GM21786 (cell line): ENCODE results near the gene RPL41.
"Not testable (repeated sequence)": the region's sequence is repeated elsewhere in the genome, so short reads cannot be mapped to it uniquely, and the experiment has no call there.

Source experiments
- ATAC-seq: cut with Tn5 transposase; IDR thresholded peaks from one replicate; pipeline ENCODE4 v1.9.1; 2021; ENCODE audit not compliant: unreplicated experiment

Gene RPL41

DNA sequence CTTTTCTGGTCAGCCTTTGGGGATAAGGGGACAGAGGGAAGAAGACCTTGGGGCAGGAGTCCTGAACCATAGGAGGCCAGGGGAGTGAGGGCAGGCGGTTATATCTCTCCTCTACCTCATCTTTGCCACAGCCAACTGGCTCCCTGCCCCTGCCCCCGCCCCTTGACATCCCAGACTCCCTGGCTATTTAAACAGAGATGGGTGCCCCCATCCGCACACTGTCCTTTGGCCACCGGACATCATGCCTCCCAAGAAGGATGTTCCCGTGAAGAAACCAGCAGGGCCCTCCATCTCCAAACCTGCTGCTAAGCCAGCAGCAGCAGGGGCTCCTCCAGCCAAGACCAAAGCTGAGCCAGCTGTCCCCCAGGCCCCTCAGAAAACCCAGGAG, 37.2 kb downstream of the RPL41 start:
- no peak for ATAC-seq

DNA sequence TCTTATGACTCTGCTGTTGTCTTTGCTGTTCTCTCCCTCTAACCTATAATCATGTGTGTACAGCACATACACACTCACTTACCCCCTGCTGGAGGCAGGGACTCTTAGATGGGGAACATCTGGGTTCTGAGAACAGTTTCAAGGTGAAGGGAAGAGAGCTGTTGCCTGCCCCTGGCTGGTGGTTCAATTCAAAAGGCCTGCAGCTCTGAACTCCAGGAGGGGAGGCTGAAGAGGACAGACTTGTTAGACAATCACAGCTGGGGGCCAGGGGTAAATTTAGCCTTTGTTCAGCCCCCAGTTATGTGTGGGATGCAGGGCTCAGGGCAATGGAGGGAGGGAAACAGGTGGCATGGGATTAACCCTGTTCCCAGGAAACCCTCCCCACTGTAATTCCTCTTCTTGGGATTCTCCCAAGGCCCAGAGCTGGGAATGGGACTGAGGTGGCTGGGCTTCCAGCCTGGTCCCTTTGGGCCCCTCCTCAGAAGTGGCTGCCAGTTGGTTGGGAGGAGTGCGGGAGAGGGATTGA, 37.9 kb downstream of the RPL41 start:
- ATAC-seq: no peak

DNA sequence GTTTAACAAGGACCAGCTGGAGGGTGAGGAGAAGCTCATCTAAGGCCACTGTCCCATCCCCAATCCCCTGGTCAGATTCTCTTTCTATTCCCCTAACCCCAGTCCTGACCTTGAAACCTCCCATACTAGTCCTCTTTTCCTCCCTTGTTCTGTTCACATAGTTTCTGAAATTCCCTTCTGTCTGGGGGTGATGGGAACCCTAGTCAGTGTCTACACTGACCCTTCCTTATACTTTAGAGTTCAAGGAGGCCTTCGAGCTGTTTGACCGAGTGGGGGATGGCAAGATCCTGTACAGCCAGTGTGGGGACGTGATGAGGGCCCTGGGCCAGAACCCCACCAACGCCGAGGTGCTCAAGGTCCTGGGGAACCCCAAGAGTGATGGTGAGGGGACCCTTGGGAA, 38.4 kb downstream of the RPL41 start:
- no peak for ATAC-seq

DNA sequence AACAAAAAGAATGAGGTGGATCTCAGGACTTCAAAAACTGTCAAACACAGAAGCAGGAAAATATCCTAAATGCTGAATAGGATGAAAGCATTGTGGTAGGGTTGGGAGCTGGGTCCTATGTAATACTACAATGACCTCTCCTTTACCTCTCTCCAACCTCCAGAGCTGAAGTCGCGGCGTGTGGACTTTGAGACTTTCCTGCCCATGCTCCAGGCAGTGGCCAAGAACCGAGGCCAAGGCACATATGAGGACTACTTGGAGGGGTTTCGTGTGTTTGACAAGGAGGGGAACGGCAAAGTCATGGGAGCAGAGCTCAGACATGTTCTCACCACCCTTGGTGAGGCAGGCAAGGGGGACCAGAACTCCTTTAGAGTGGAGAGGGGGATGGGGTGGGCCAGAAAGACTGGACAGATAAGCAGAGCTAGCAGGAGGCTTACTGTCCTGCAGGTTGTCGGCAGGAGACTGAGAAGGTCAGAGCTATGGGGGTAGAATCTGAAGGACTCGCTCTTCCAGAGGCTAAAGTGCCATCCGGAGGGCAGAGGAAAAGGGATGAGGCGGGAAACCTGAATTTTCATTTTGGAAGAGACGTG, 38.9 kb downstream of the RPL41 start:
- ATAC-seq: no peak

DNA sequence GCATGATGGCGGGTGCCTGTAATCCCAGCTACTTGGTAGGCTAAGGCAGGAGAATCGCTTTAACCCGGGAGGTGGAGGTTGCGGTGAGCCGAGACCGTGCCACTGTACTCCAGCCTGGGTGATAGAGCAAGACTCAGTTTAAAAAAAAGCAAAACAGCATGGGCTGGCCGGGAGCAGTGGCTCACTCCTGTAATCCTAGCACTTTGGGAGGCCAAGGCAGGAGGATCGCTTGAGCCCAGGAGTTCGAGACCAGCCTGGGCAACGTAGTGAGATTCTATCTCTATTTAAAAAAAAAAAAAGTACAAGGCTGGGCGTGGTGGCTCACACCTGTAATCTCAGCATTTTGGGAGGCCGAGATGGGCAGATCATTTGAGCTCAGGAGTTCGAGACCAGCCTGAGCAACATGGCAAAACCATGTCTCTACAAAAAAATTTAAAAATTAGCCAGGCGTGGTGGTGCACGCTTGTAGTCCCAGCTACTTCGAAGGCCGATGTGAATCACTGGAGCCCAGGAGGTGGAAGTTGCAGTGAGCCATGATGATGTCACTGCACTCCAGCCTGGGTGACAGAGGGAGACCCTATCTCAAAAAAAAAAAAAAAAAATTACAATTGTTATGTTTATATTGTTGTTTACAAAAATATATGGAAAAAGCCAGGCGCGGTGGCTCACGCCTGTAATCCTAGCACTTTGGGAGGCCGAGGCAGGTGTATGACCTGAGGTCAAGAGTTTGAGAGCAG, 40.2 kb downstream of the RPL41 start:
- ATAC-seq: not testable (repeated sequence)

DNA sequence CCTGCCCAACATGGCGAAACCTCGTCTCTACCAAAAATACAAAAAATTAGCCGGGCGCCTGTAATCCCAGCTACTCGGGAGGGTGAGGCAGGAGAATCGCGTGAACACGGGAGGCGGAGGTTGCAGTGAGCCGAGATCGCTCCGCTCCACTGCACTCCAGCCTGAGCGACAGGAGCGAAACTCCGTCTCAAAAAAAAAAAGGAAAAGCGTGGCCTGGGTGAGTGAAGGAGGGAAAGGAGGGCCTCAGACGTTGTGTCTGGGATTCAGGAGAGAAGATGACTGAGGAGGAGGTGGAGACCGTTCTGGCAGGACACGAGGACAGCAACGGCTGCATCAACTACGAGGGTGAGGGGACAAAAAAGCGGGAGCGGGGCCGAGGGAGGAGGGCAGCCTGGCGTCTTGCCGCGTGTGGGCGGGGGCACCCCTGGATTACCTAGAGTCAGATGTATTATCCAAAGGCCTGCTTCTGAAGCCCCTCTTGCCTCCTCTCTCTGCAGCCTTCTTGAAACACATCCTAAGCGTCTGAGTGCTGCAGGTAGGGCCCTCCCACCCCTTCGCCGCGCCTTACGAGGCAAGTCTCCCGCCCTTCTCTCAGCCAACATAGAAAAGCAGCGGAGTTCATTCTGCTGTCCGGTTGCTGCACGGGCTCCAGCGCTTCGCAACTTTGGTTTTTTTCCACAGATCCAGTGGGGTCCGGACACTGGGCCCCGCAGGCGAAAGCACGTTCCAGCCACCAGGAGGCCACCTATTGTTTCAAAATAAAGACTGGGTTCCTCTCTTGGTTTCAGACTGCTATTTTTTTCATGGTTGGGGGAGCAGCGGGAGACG, 41.0 kb downstream of the RPL41 start:
- ATAC-seq: peak; percentile 31

DNA sequence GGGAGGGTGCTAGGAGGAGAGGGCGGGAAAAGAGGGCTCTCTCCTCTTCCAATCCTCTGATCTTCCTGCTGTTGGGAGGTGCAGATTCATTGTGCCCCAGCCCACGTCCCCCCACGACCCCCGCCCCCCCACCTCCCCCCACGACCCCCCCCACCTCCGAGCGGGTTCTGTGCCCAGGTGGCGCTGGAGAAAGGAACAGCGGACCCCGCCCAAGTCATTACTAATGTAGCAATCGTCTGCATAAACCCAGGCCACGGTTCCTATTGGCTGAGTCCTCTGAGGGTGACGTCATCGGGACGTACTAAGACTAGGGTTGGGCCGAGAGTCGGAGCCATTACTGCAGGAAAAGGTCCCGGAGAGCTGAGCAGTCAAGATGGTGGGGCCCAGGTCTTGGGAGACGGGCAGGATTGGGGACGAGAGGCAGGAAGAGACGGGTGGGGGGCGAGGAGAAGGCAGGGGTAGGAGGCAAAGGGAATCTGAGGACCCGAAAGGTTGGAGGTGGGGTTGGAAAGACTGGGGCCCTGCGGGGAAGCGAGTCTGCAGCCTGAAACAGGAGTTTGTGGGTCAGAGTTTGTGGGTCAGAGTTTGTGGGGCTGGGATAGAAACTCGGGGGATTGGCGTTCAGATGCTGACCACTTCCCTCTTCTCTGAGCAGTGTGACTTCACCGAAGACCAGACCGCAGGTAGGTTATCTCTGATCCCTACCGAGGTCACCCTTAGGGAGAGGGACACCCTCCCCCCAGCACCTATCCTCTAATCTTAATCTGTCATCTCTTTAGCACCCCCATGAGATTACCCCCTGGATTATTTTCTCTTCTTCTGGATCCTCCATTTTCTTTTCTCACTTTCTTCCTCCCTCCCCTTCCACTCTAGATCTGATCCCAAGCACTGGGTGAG, 41.8 kb downstream of the RPL41 start, which contains the start of gene MYL6:
Gene MYL6, plus strand, starts transcription at position 331 of the 897 bp plus-strand sequence. Its CDS starts 43 bp downstream, at position 374.
- peak; percentile 80 for ATAC-seq

DNA sequence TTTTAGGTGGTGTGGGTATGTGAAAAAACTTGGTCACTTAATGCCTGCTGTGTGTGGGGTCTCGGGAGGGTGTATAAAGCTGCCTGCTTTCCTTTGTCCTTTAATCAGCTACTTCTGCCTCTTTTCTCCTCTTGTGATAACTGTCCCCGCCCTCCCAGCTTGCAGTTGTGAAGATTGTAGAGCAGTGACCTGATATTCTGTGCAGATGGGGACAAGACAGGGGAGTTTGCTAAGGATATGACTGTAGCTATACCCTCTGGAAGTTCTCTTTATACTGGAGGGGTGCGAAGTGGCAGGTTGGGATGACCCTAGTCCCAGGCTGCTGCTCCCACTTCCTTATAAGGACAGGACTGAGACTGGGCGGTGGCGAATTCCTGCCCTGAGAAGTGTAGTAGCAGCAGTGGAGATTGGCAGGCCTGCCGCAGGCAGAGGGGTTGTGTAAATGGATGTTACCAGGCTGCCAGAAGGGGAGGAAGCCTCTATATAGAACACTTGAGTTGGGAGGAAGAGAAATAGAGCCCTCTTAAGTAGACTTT, 42.6 kb downstream of the RPL41 start:
- ATAC-seq: no peak

DNA sequence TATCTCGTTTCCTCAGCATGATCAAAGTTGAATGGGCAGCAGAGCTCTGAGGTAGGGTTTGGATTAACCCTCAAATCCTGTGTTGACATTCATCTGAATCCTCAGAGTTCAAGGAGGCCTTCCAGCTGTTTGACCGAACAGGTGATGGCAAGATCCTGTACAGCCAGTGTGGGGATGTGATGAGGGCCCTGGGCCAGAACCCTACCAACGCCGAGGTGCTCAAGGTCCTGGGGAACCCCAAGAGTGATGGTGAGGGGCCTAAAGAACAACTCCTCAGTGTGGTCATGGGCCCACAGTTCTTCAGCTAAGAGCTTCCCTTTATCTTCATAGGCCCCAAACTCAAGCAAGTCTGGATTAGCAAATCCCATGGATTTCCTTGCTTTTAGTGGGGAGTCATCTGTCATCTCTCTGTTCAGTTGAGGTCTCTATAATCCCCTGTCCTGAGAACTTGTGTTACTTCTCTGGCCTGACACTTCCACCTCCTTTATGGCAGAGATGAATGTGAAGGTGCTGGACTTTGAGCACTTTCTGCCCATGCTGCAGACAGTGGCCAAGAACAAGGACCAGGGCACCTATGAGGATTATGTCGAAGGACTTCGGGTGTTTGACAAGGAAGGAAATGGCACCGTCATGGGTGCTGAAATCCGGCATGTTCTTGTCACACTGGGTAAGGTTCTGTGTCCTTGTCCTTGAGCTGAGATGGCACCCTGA, 43.2 kb downstream of the RPL41 start:
- ATAC-seq: no peak

DNA sequence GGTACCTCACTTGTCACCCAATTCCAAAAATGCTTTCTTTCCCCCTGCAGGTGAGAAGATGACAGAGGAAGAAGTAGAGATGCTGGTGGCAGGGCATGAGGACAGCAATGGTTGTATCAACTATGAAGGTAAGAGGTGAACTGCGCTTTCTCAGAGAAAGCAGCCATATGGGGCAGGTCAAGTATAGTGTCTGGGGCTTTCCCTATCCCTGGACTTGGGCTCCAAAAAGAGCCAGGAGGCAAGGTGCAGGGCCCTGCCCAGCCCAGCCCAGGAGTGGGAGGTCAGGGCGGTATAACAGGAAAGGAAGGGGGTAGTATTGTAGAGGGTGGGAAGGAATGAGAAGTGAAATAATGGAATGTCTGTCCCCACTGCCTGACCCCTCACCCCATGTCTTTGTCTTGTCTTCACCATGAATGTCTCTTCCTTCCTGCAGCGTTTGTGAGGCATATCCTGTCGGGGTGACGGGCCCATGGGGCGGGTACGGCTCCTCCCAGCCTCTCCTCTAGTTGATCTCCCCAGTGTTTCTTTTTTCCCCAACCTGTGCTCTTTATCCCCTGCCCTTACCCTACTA, 43.8 kb downstream of the RPL41 start:
- ATAC-seq: no peak

DNA sequence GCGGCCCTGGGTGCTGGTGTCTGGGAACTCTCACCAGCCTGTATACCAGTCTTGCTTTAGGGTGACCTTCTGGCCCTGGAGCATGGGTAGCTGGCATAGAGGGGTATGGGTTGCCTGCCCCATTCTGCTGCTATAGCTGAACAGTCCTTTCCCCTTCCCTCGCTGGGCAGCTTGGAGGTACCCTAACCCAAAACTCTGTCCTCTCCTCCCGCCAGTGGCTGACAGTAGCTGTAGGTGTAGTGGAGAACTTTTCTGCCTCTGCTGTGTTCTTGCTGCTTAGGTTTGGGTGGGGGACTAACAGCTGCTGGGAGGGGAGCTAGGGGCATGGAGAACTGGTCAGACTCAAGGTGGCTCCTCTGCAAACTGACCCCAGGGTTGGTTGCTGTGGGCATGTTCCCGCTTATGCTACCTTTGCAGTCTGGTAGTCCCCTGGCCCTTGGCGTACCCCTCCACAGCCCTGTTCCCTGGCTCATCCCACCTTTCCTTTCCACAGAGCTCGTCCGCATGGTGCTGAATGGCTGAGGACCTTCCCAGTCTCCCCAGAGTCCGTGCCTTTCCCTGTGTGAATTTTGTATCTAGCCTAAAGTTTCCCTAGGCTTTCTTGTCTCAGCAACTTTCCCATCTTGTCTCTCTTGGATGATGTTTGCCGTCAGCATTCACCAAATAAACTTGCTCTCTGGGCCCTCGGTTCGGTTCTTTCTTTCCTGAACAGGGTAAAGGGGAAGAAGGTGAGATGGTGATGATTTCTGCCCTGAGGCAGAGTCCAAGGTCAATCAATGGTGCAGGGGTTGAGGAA, 44.7 kb downstream of the RPL41 start:
- no peak for ATAC-seq

DNA sequence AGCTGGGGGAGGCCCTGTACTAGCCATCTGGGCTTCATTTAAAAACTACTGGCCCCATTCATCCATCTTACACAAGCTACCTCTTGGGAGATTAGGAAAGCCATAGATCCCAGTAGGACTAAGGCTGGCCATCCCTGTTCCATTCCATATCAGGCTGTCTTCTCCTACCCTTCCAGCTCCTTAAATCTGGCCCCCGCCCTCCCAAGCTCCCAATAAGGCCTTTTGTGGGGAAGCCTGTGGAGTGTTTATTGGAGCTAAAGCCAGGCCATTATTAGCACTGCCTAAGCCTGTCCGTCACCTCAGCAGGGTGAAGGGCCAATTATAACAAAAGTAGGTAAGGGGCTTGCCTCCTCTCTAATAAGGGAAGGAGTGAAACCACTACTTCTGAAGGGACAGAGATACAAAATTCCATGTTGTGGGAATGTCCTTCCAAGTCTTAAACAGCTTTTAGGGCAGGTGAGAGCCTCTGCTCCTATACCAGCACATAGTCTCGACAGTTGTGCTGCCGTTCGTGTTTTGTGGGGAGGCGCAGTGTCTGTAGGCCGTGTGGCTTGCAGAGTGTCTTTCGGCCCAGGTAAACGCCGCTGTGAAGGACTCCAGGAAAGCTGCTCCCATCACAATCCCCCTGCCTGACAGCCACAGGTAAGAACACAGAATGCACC, 45.4 kb downstream of the RPL41 start:
- no peak for ATAC-seq

DNA sequence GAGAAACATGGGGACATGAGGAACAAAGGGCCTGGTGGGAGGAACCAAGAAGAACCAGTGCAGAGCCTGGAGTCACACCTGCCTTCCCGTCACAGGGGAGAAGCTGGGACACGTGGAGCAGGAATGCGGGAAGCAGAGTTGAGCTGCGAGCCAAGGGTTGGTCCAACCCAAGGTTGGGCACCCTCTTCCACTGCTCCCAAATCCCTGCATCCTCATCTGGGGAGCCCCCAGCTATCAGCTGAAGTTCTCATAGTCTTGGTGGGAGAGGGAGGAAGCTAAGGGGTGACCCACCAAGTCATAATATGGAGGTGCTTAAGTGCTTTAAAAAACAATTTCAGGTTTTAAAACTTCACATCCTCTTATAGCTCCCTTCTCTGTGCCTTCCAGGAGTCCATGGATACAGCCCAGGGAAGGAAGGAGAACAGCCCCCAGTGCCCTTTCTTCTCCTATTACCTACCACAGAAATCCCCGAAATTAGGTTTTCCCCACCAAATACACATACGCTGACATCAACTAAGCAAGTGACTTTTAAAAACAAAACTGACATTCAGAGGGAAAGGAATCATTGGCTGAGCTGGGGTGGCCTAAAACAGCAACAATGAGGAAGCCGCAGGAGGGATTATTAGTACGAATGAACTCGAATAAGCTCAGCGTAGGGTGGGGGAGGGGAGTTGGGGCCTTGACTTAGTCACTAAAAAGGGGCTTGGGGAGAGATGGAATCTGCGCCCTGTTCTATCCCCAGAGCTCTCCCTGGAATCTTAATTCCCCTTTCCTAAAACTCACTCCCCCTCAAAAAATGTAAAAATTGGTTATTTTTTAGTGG, 46.2 kb downstream of the RPL41 start:
- no peak for ATAC-seq

DNA sequence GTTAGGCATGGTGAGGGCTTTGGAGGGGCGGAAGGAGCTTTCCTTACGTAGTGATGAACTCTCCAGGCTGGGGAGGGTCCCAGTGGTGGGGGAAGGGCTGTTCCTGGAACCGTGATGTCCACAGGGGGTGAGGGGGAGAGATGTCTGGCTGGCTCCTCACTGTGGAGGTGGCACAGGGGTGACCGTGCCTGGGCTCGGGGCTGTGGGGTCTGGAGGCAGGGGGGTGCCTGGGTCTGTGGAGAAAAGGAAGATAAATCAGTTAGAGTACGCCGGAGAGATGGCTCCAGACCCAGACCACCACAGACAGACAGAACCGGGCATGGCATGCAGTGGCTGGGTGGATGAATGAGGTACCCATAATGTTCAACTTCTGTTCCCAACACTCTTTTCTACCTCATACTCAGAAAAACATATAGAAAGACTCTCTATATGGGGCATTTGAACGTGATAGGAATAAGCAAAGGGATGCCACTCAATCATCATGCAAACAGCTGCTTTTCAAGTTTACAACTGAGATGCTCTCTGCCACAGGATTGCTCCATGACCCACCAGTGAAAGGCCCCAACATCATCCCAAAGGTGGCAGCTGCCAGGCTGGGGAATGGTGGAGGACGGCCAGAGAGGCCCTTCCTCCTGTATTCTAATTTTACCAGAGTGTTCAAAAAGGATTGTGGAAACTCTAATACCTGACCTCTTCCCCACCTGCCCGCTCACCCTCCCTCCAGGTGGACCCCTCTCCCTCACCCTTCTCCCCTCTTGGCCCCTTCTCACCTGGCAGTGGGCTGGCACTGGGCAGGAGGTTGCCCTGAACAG, 47.3 kb downstream of the RPL41 start:
- no peak for ATAC-seq

DNA sequence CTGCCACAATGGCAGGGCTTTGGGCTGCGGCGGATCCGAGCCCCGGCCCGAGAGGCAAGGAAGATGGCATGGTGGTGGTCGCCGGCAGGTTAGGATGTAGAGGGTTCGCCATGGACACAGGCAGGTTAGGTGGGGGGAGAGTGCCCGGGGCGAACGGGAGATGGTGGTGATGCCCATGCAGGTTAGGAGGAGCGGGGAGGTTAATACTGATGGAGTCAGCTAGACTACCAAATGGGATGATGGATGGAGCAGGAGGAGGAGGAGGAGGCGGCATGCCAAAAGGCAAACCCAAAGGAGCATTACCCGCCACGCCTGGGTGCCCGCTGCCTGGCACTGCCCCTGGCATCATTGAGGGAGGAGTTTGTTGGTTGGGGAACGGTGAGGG, 47.9 kb downstream of the RPL41 start:
- no peak for ATAC-seq

DNA sequence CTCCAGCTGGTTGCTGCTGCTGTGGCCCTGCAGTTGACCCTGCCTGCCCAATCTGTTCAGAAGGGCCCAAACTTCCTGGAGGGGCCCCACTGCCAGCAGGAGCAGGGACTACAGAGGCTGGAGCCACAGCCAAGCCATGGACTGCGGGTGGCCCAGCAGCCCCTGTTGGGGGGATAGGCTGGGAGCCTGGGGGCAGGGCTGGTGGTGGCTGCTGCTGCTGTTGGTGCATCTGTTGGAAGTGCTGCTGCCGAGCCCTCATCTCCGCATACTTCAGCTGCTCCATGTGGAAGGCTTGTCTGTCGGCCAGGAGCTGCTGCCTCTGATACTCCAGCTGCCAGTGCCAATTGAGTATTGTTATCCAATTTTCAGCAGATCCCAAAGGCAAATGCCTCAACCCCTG, 48.9 kb downstream of the RPL41 start:
- ATAC-seq: no peak
